ENCODE measurements around the gene SEMA3E. TPM values are rescaled to one million over a fixed set of nuclear protein-coding genes. Genes with fewer than 3 reads are reported as not detected.

SEMA3E gene
- total RNA-seq, 3 donors from 2014 or later (not counting 1 experiment from before 2014, with no cell fraction given) = not detected

GRCh38 chr7:83468251-83468739 is 180.6 kb downstream of the SEMA3E start:
- DNase-seq (no peak), ATAC-seq (no peak)
- no peaks in the 10 kb centered on the region for H3K36me3 ChIP-seq (ENCODE audit: control insufficient read depth, insufficient read depth, low read length)
- H3K27me3 Mint-ChIP-seq (ENCODE audit: low read depth in 2 of 2) = no peaks in the 10 kb centered on the region
- no peaks in the 10 kb centered on the region for H3K4me1 Mint-ChIP-seq
- no peak overlapping the region for H3K4me3 Mint-ChIP-seq
- no peak overlapping the region for H3K27ac ChIP-seq (ENCODE audit: low read length)
- H3K27me3 ChIP-seq (ENCODE audit: control insufficient read depth, insufficient read depth, low read length) = no peaks in the 10 kb centered on the region
- no peaks in the 10 kb centered on the region for H3K9me3 ChIP-seq (ENCODE audit: control insufficient read depth, insufficient read depth, low read length)
- 17% methylated on average over 2 of the region's 2 CpGs for WGBS (ENCODE audit: insufficient coverage)
- H3K9me3 Mint-ChIP-seq = peaks cover 7 to 11% of the 10 kb centered on the region in 2 donors
- TF ChIP-seq, protein P1, sequence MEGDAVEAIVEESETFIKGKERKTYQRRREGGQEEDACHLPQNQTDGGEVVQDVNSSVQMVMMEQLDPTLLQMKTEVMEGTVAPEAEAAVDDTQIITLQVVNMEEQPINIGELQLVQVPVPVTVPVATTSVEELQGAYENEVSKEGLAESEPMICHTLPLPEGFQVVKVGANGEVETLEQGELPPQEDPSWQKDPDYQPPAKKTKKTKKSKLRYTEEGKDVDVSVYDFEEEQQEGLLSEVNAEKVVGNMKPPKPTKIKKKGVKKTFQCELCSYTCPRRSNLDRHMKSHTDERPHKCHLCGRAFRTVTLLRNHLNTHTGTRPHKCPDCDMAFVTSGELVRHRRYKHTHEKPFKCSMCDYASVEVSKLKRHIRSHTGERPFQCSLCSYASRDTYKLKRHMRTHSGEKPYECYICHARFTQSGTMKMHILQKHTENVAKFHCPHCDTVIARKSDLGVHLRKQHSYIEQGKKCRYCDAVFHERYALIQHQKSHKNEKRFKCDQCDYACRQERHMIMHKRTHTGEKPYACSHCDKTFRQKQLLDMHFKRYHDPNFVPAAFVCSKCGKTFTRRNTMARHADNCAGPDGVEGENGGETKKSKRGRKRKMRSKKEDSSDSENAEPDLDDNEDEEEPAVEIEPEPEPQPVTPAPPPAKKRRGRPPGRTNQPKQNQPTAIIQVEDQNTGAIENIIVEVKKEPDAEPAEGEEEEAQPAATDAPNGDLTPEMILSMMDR (IDR thresholded peaks at IDR 0.05) = no peak
- H3K27ac Mint-ChIP-seq = no peak overlapping the region
- no peaks in the 10 kb centered on the region for H3K4me1 ChIP-seq (ENCODE audit: control insufficient read depth, insufficient read depth, low read length)
- no peaks in the 10 kb centered on the region for H3K36me3 Mint-ChIP-seq
- intact Hi-C loops (cut with micrococcal nuclease) = no loop called here
- H3K4me3 ChIP-seq (ENCODE audit: low read length) = no peak overlapping the region

GRCh38 chr7:83467493-83467892 is 181.4 kb downstream of the SEMA3E start:
- TF ChIP-seq, protein P1 (IDR thresholded peaks at IDR 0.05) = no peak
- H3K27me3 Mint-ChIP-seq (ENCODE audit: low read depth in 2 of 2) = no peaks in the 10 kb centered on the region
- no peaks in the 10 kb centered on the region for H3K36me3 Mint-ChIP-seq
- no peak overlapping the region for H3K27ac ChIP-seq (ENCODE audit: low read length)
- WGBS (ENCODE audit: insufficient coverage) = 92% methylated on average over 4 of the region's 4 CpGs
- H3K9me3 Mint-ChIP-seq = peaks cover 11 to 13% of the 10 kb centered on the region in 2 donors
- no peaks in the 10 kb centered on the region for H3K27me3 ChIP-seq (ENCODE audit: control insufficient read depth, insufficient read depth, low read length)
- no peak overlapping the region for H3K27ac Mint-ChIP-seq
- H3K9me3 ChIP-seq (ENCODE audit: control insufficient read depth, insufficient read depth, low read length) = no peaks in the 10 kb centered on the region
- intact Hi-C loops (cut with micrococcal nuclease) = no loop called here
- ATAC-seq = no peak
- no peaks in the 10 kb centered on the region for H3K36me3 ChIP-seq (ENCODE audit: control insufficient read depth, insufficient read depth, low read length)
- H3K4me3 ChIP-seq (ENCODE audit: low read length) = no peak overlapping the region
- H3K4me1 ChIP-seq (ENCODE audit: control insufficient read depth, insufficient read depth, low read length) = no peaks in the 10 kb centered on the region
- DNase-seq = no peak
- H3K4me1 Mint-ChIP-seq = no peaks in the 10 kb centered on the region
- no peak overlapping the region for H3K4me3 Mint-ChIP-seq

GRCh38 chr7:83466956-83467355 is 182.0 kb downstream of the SEMA3E start:
- Mint-ChIP-seq H3K9me3 (peaks cover 11 to 12% of the 10 kb centered on the region in 2 donors), H3K27ac (no peak overlapping the region), H3K4me3 (no peak overlapping the region), H3K4me1 (no peaks in the 10 kb centered on the region), H3K27me3 (ENCODE audit: low read depth in 2 of 2) (no peaks in the 10 kb centered on the region), H3K36me3 (no peaks in the 10 kb centered on the region)
- no peaks in the 10 kb centered on the region for H3K9me3 ChIP-seq (ENCODE audit: control insufficient read depth, insufficient read depth, low read length)
- DNase-seq (no peak), ATAC-seq (no peak)
- no peaks in the 10 kb centered on the region for H3K36me3 ChIP-seq (ENCODE audit: control insufficient read depth, insufficient read depth, low read length)
- WGBS (ENCODE audit: insufficient coverage) = 54% methylated on average over 1 of the region's 2 CpGs
- no peak overlapping the region for H3K4me3 ChIP-seq (ENCODE audit: low read length)
- no peaks in the 10 kb centered on the region for H3K27me3 ChIP-seq (ENCODE audit: control insufficient read depth, insufficient read depth, low read length)
- TF ChIP-seq, protein P1 (IDR thresholded peaks at IDR 0.05) = no peak
- no peak overlapping the region for H3K27ac ChIP-seq (ENCODE audit: low read length)
- intact Hi-C loops (cut with micrococcal nuclease) = no loop called here
- H3K4me1 ChIP-seq (ENCODE audit: control insufficient read depth, insufficient read depth, low read length) = no peaks in the 10 kb centered on the region

Data from natural killer cell (primary cell).